ENCODE measurements around the gene IQGAP1. TPM values are rescaled to one million over a fixed set of nuclear protein-coding genes. Genes with fewer than 3 reads are reported as not detected.

Gene IQGAP1
- total RNA-seq, 1 experiment from 2014 or later: 113 TPM

GRCh38 chr15:90421527-90421926 lies 33.5 kb downstream of the IQGAP1 start:
- TF ChIP-seq CEBPB (IDR thresholded peaks at IDR 0.05; ENCODE audit: low read depth) (no peak), YY1 (IDR thresholded peaks at IDR 0.05; ENCODE audit: extremely low read depth, insufficient replicate concordance, low read depth, low read length) (no peak), FOSL1 (IDR thresholded peaks at IDR 0.05; ENCODE audit: low read depth) (no peak), EZH2phosphoT487 (IDR thresholded peaks at IDR 0.05; ENCODE audit: borderline replicate concordance) (no peak), SRF (IDR thresholded peaks at IDR 0.05; ENCODE audit: low read depth) (no peak), CBX3 (IDR thresholded peaks at IDR 0.05; ENCODE audit: low read depth) (no peak), SP1 (IDR thresholded peaks at IDR 0.05; ENCODE audit: low read depth) (no peak), ELF1 (IDR thresholded peaks at IDR 0.05; ENCODE audit: borderline replicate concordance, low read depth) (no peak), EZH2 (IDR thresholded peaks at IDR 0.05) (no peak), ZBTB33 (IDR thresholded peaks at IDR 0.05; ENCODE audit: extremely low read depth, insufficient replicate concordance, low read length) (no peak)
- TF ChIP-seq, protein P1, sequence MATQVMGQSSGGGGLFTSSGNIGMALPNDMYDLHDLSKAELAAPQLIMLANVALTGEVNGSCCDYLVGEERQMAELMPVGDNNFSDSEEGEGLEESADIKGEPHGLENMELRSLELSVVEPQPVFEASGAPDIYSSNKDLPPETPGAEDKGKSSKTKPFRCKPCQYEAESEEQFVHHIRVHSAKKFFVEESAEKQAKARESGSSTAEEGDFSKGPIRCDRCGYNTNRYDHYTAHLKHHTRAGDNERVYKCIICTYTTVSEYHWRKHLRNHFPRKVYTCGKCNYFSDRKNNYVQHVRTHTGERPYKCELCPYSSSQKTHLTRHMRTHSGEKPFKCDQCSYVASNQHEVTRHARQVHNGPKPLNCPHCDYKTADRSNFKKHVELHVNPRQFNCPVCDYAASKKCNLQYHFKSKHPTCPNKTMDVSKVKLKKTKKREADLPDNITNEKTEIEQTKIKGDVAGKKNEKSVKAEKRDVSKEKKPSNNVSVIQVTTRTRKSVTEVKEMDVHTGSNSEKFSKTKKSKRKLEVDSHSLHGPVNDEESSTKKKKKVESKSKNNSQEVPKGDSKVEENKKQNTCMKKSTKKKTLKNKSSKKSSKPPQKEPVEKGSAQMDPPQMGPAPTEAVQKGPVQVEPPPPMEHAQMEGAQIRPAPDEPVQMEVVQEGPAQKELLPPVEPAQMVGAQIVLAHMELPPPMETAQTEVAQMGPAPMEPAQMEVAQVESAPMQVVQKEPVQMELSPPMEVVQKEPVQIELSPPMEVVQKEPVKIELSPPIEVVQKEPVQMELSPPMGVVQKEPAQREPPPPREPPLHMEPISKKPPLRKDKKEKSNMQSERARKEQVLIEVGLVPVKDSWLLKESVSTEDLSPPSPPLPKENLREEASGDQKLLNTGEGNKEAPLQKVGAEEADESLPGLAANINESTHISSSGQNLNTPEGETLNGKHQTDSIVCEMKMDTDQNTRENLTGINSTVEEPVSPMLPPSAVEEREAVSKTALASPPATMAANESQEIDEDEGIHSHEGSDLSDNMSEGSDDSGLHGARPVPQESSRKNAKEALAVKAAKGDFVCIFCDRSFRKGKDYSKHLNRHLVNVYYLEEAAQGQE (IDR thresholded peaks at IDR 0.05; ENCODE audit: low read depth): no peak
- TF ChIP-seq, protein P2, sequence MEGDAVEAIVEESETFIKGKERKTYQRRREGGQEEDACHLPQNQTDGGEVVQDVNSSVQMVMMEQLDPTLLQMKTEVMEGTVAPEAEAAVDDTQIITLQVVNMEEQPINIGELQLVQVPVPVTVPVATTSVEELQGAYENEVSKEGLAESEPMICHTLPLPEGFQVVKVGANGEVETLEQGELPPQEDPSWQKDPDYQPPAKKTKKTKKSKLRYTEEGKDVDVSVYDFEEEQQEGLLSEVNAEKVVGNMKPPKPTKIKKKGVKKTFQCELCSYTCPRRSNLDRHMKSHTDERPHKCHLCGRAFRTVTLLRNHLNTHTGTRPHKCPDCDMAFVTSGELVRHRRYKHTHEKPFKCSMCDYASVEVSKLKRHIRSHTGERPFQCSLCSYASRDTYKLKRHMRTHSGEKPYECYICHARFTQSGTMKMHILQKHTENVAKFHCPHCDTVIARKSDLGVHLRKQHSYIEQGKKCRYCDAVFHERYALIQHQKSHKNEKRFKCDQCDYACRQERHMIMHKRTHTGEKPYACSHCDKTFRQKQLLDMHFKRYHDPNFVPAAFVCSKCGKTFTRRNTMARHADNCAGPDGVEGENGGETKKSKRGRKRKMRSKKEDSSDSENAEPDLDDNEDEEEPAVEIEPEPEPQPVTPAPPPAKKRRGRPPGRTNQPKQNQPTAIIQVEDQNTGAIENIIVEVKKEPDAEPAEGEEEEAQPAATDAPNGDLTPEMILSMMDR (IDR thresholded peaks at IDR 0.05 in 2 of 3, conservative IDR thresholded peaks at IDR 0.05 in 1 of 3; ENCODE audit: borderline replicate concordance in 1 of 3, insufficient read depth in 1 of 3, low read depth in 2 of 3, low read length in 2 of 3): no peak
- H3K36me3 ChIP-seq (ENCODE audit: control insufficient read depth in 1 of 2, insufficient read depth in 2 of 2, low read length in 2 of 2): no peaks in the 10 kb centered on the region
- peaks cover 48 to 49% of the 10 kb centered on the region in 2 experiments for H3K4me1 ChIP-seq (ENCODE audit: control insufficient read depth in 1 of 2, insufficient read depth in 2 of 2, low read length in 2 of 2)
- no peak overlapping the region for H3K27ac ChIP-seq (ENCODE audit: low read depth, low read length)
- DNase-seq (ENCODE audit: low read depth, low spot score): no peak
- no peaks in the 10 kb centered on the region for H3K27me3 ChIP-seq (ENCODE audit: insufficient read depth, low read length)
- intact Hi-C loops (cut with micrococcal nuclease): loop anchor here (5.0 kb wide), 1 partner anchor 56 kb away; no protein-coding TSS in a partner anchor
- no TSS peak for BruUV-seq (replicated peaks)
- ChIA-PET RAD21 (ENCODE audit: low non-redundant PET in 1 of 2, low total read pairs in 2 of 2, uncharacterized antibody in 2 of 2, unreplicated experiment in 2 of 2) (no interaction called here), CTCF (no interaction called here), POLR2A (no interaction called here)
- no peak overlapping the region for H3K9ac ChIP-seq (ENCODE audit: low read length)
- H3K9me3 ChIP-seq (ENCODE audit: control insufficient read depth in 1 of 2, insufficient read depth in 1 of 2, low read depth in 1 of 2, low read length in 2 of 2): no peaks in the 10 kb centered on the region
- ATAC-seq: no peak
- no peak overlapping the region for H3K4me3 ChIP-seq (replicated peaks in 1 of 2; ENCODE audit: low read depth in 1 of 2, low read length in 2 of 2)
- no peak overlapping the region for H2AFZ ChIP-seq (ENCODE audit: low read depth, low read length, poor library complexity, severe bottlenecking)
- H4K20me1 ChIP-seq (ENCODE audit: insufficient read depth): no peaks in the 10 kb centered on the region
- H3K4me2 ChIP-seq (ENCODE audit: low read length): no peak overlapping the region
- no peaks in the 10 kb centered on the region for H3K9me2 ChIP-seq (ENCODE audit: insufficient read depth)
- peaks cover 84% of the 10 kb centered on the region for H3K79me2 ChIP-seq (ENCODE audit: insufficient read depth, low read length)
